Memory B cell (primary cell): Measurements from ENCODE around the gene RIBC1.

ENCODE experiments used
- ATAC-seq: fragments of 150-1000 bp; cut with Tn5 transposase; 2 replicates; pipeline ENCODE4 v1.10.0; 2021; ENCODE audit warnings: low read depth, mild to moderate bottlenecking, moderate library complexity
- DNase-seq, 2 donors: peaks; one replicate each; pipeline ENCODE4 v3.0.0; 2022; ENCODE audit warnings: low spot score in 2 of 2
- H3K27ac Mint-ChIP-seq: one replicate; pipeline ENCODE4 v1.8.0; 2022; ENCODE audit warnings: mild to moderate bottlenecking, moderate library complexity, mixed read lengths
- H3K27me3 Mint-ChIP-seq: one replicate; pipeline ENCODE4 v1.8.0; 2022; ENCODE audit warnings: mixed read lengths
- H3K36me3 Mint-ChIP-seq: one replicate; pipeline ENCODE4 v1.8.0; 2022; ENCODE audit warnings: mild to moderate bottlenecking, mixed read lengths
- H3K4me1 Mint-ChIP-seq: one replicate; pipeline ENCODE4 v1.8.0; 2022; ENCODE audit warnings: mixed read lengths
- H3K4me3 Mint-ChIP-seq: one replicate; pipeline ENCODE4 v1.8.0; 2022; ENCODE audit warnings: mild to moderate bottlenecking, moderate library complexity, mixed read lengths
- H3K9me3 Mint-ChIP-seq: one replicate; pipeline ENCODE4 v1.8.0; 2022; ENCODE audit warnings: mixed read lengths

RIBC1 gene

GRCh38 chrX:53421125-53421524 lies 1.5 kb upstream of the RIBC1 start:
- no peaks in the 10 kb centered on the region for H3K9me3 Mint-ChIP-seq
- no peaks in the 10 kb centered on the region for H3K27me3 Mint-ChIP-seq
- ATAC-seq (no peak), DNase-seq (no peak)
- peaks cover 3% of the 10 kb centered on the region for H3K36me3 Mint-ChIP-seq
- peaks cover 15% of the 10 kb centered on the region for H3K4me1 Mint-ChIP-seq
- peak overlapping the region; percentile 96 for H3K4me3 Mint-ChIP-seq
- H3K27ac Mint-ChIP-seq: no peak overlapping the region

- H3K9me3 Mint-ChIP-seq: no peaks in the 10 kb centered on the region
- DNase-seq: no peak
- H3K36me3 Mint-ChIP-seq: peaks cover 3% of the 10 kb centered on the region
- H3K27me3 Mint-ChIP-seq: no peaks in the 10 kb centered on the region
- H3K4me1 Mint-ChIP-seq: peaks cover 15% of the 10 kb centered on the region
- H3K4me3 Mint-ChIP-seq: peak overlapping the region; percentile 96
- ATAC-seq: peak; percentile 23
- peak overlapping the region; percentile 99 for H3K27ac Mint-ChIP-seq
These were observed 944 bp upstream of the RIBC1 start for GRCh38 chrX:53421772-53422085.

- Mint-ChIP-seq H3K36me3 (peaks cover 3% of the 10 kb centered on the region), H3K4me3 (peak within 1 kb of the TSS; percentile 96), H3K27me3 (no peaks in the 10 kb centered on the region), H3K27ac (peak within 1 kb of the TSS; percentile 99), H3K4me1 (peaks cover 15% of the 10 kb centered on the region), H3K9me3 (no peaks in the 10 kb centered on the region)
- DNase-seq: peak; percentile 89 to 98
- peak; percentile 86 for ATAC-seq
These were observed 400 bp upstream of the RIBC1 start, which contains the start of gene SMC1A for GRCh38 chrX:53422086-53422860. SMC1A (minus strand) TSS chrX:53422654; CDS start chrX:53422600, 54 bp downstream.

GRCh38 chrX:53429755-53430154 lies 7.1 kb downstream of the RIBC1 start:
- Mint-ChIP-seq H3K36me3 (peaks cover 10% of the 10 kb centered on the region), H3K27ac (no peak overlapping the region), H3K27me3 (no peaks in the 10 kb centered on the region), H3K9me3 (no peaks in the 10 kb centered on the region), H3K4me3 (no peak overlapping the region), H3K4me1 (peaks cover 6% of the 10 kb centered on the region)
- no peak for DNase-seq
- no peak for ATAC-seq

GRCh38 chrX:53430231-53430630 lies 7.6 kb downstream of the RIBC1 start:
- ATAC-seq (no peak), DNase-seq (no peak)
- peaks cover 10% of the 10 kb centered on the region for H3K36me3 Mint-ChIP-seq
- no peaks in the 10 kb centered on the region for H3K27me3 Mint-ChIP-seq
- H3K4me3 Mint-ChIP-seq: no peak overlapping the region
- H3K9me3 Mint-ChIP-seq: no peaks in the 10 kb centered on the region
- peaks cover 7% of the 10 kb centered on the region for H3K4me1 Mint-ChIP-seq
- H3K27ac Mint-ChIP-seq: no peak overlapping the region

- Mint-ChIP-seq H3K4me3 (peak within 1 kb of the TSS; percentile 98), H3K27me3 (no peaks in the 10 kb centered on the region), H3K27ac (peak within 1 kb of the TSS; percentile 98), H3K36me3 (peaks cover 10% of the 10 kb centered on the region), H3K4me1 (peaks cover 7% of the 10 kb centered on the region), H3K9me3 (no peaks in the 10 kb centered on the region)
- DNase-seq (peak; percentile 70 to 76), ATAC-seq (peak; percentile 97)
These were observed 11.3 kb downstream of the RIBC1 start, which contains the start of gene HSD17B10 for GRCh38 chrX:53433651-53434639. HSD17B10 (minus strand) TSS chrX:53434370; CDS start chrX:53434345, 25 bp downstream.

- peaks cover 10% of the 10 kb centered on the region for H3K4me1 Mint-ChIP-seq
- no peak overlapping the region for H3K27ac Mint-ChIP-seq
- peaks cover 2% of the 10 kb centered on the region for H3K36me3 Mint-ChIP-seq
- H3K4me3 Mint-ChIP-seq: no peak overlapping the region
- H3K27me3 Mint-ChIP-seq: peaks cover 2% of the 10 kb centered on the region
- ATAC-seq (peak; percentile 65), DNase-seq (peak; percentile 49 to 66)
- H3K9me3 Mint-ChIP-seq: no peaks in the 10 kb centered on the region
These were observed 13.3 kb downstream of the RIBC1 start for GRCh38 chrX:53435997-53436396.

- no peak for ATAC-seq
- no peak for DNase-seq
- no peaks in the 10 kb centered on the region for H3K9me3 Mint-ChIP-seq
- peaks cover 2% of the 10 kb centered on the region for H3K27me3 Mint-ChIP-seq
- H3K4me3 Mint-ChIP-seq: no peak overlapping the region
- peaks cover 10% of the 10 kb centered on the region for H3K4me1 Mint-ChIP-seq
- peaks cover 2% of the 10 kb centered on the region for H3K36me3 Mint-ChIP-seq
- H3K27ac Mint-ChIP-seq: no peak overlapping the region
These were observed 14.5 kb downstream of the RIBC1 start for GRCh38 chrX:53437206-53437605.

GRCh38 chrX:53438174-53438831 lies 15.6 kb downstream of the RIBC1 start:
- Mint-ChIP-seq H3K9me3 (no peaks in the 10 kb centered on the region), H3K36me3 (peaks cover 2% of the 10 kb centered on the region), H3K27ac (no peak overlapping the region), H3K27me3 (peaks cover 2% of the 10 kb centered on the region), H3K4me1 (peaks cover 10% of the 10 kb centered on the region), H3K4me3 (no peak overlapping the region)
- DNase-seq: no peak
- ATAC-seq: no peak

GRCh38 chrX:53438832-53439230 lies 16.2 kb downstream of the RIBC1 start:
- H3K27me3 Mint-ChIP-seq: peaks cover 2% of the 10 kb centered on the region
- no peaks in the 10 kb centered on the region for H3K9me3 Mint-ChIP-seq
- DNase-seq: no peak
- peaks cover 10% of the 10 kb centered on the region for H3K4me1 Mint-ChIP-seq
- no peak for ATAC-seq
- peaks cover 2% of the 10 kb centered on the region for H3K36me3 Mint-ChIP-seq
- H3K4me3 Mint-ChIP-seq: no peak overlapping the region
- no peak overlapping the region for H3K27ac Mint-ChIP-seq

- H3K9me3 Mint-ChIP-seq: no peaks in the 10 kb centered on the region
- peaks cover 2% of the 10 kb centered on the region for H3K27me3 Mint-ChIP-seq
- peak overlapping the region; percentile 75 for H3K4me3 Mint-ChIP-seq
- H3K4me1 Mint-ChIP-seq: peaks cover 3% of the 10 kb centered on the region
- no peak for DNase-seq
- no peak overlapping the region for H3K27ac Mint-ChIP-seq
- ATAC-seq: no peak
- no peaks in the 10 kb centered on the region for H3K36me3 Mint-ChIP-seq
These were observed 17.4 kb downstream of the RIBC1 start for GRCh38 chrX:53440101-53440500.

GRCh38 chrX:53440621-53441517 lies 18.2 kb downstream of the RIBC1 start:
- no peak for DNase-seq
- H3K4me1 Mint-ChIP-seq: peaks cover 3% of the 10 kb centered on the region
- no peak overlapping the region for H3K27ac Mint-ChIP-seq
- H3K9me3 Mint-ChIP-seq: no peaks in the 10 kb centered on the region
- no peak for ATAC-seq
- no peaks in the 10 kb centered on the region for H3K36me3 Mint-ChIP-seq
- peaks cover 2% of the 10 kb centered on the region for H3K27me3 Mint-ChIP-seq
- H3K4me3 Mint-ChIP-seq: peak overlapping the region; percentile 83
